ENCODE results near the gene ALDH1A3. TPM values are rescaled to one million over a fixed set of nuclear protein-coding genes. Genes with fewer than 3 reads are reported as not detected.

Gene ALDH1A3
- total and polyA plus RNA-seq, 4 donors: 0.79 to 8.4 (median 1.4) TPM

DNA sequence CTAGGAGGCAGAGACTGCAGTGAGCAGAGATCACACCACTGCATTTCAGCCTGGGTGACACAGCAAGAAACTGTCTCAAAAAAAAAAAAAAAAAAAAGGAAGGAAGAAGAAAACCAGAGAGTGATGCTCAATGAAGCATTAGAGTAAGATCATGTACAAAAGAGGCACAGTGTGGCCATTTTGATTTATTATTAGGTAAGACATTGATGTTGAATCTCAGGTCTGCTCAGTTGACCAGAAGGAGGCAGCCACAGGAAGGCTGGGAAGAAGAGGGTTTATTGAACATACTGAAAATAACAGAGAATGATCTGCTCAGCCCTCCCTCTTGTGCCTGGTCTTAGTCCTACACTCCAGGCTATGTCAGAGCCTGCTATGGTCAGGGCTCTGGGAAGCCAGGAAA lies 55.1 kb downstream of the ALDH1A3 start:
- TF ChIP-seq NR2F2 (IDR thresholded peaks at IDR 0.05) (no peak), EGR1 (IDR thresholded peaks at IDR 0.05; ENCODE audit: low read depth in 2 of 2) (no peak), SP1 (IDR thresholded peaks at IDR 0.05) (no peak), RAD21 (IDR thresholded peaks at IDR 0.05) (no peak), TAF1 (conservative IDR thresholded peaks at IDR 0.05) (no peak), YY1 (IDR thresholded peaks at IDR 0.05) (no peak), GABPA (IDR thresholded peaks at IDR 0.05 in 1 of 2, conservative IDR thresholded peaks at IDR 0.05 in 1 of 2) (no peak), RXRA (IDR thresholded peaks at IDR 0.05) (no peak), HNF4A (conservative IDR thresholded peaks at IDR 0.05) (no peak), JUND (IDR thresholded peaks at IDR 0.05) (no peak), HNF4G (IDR thresholded peaks at IDR 0.05) (no peak)
- TF ChIP-seq, protein P1, sequence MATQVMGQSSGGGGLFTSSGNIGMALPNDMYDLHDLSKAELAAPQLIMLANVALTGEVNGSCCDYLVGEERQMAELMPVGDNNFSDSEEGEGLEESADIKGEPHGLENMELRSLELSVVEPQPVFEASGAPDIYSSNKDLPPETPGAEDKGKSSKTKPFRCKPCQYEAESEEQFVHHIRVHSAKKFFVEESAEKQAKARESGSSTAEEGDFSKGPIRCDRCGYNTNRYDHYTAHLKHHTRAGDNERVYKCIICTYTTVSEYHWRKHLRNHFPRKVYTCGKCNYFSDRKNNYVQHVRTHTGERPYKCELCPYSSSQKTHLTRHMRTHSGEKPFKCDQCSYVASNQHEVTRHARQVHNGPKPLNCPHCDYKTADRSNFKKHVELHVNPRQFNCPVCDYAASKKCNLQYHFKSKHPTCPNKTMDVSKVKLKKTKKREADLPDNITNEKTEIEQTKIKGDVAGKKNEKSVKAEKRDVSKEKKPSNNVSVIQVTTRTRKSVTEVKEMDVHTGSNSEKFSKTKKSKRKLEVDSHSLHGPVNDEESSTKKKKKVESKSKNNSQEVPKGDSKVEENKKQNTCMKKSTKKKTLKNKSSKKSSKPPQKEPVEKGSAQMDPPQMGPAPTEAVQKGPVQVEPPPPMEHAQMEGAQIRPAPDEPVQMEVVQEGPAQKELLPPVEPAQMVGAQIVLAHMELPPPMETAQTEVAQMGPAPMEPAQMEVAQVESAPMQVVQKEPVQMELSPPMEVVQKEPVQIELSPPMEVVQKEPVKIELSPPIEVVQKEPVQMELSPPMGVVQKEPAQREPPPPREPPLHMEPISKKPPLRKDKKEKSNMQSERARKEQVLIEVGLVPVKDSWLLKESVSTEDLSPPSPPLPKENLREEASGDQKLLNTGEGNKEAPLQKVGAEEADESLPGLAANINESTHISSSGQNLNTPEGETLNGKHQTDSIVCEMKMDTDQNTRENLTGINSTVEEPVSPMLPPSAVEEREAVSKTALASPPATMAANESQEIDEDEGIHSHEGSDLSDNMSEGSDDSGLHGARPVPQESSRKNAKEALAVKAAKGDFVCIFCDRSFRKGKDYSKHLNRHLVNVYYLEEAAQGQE (IDR thresholded peaks at IDR 0.05): no peak
- TF ChIP-seq, protein P2, sequence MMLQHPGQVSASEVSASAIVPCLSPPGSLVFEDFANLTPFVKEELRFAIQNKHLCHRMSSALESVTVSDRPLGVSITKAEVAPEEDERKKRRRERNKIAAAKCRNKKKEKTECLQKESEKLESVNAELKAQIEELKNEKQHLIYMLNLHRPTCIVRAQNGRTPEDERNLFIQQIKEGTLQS (IDR thresholded peaks at IDR 0.05): no peak
- TF ChIP-seq, protein P3, sequence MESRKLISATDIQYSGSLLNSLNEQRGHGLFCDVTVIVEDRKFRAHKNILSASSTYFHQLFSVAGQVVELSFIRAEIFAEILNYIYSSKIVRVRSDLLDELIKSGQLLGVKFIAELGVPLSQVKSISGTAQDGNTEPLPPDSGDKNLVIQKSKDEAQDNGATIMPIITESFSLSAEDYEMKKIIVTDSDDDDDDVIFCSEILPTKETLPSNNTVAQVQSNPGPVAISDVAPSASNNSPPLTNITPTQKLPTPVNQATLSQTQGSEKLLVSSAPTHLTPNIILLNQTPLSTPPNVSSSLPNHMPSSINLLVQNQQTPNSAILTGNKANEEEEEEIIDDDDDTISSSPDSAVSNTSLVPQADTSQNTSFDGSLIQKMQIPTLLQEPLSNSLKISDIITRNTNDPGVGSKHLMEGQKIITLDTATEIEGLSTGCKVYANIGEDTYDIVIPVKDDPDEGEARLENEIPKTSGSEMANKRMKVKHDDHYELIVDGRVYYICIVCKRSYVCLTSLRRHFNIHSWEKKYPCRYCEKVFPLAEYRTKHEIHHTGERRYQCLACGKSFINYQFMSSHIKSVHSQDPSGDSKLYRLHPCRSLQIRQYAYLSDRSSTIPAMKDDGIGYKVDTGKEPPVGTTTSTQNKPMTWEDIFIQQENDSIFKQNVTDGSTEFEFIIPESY (IDR thresholded peaks at IDR 0.05): no peak
- TF ChIP-seq, protein P4, sequence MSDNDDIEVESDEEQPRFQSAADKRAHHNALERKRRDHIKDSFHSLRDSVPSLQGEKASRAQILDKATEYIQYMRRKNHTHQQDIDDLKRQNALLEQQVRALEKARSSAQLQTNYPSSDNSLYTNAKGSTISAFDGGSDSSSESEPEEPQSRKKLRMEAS (IDR thresholded peaks at IDR 0.05): no peak
- H3K27ac ChIP-seq (ENCODE audit: low read depth in 1 of 2, low read length in 2 of 2): no peak overlapping the region

DNA sequence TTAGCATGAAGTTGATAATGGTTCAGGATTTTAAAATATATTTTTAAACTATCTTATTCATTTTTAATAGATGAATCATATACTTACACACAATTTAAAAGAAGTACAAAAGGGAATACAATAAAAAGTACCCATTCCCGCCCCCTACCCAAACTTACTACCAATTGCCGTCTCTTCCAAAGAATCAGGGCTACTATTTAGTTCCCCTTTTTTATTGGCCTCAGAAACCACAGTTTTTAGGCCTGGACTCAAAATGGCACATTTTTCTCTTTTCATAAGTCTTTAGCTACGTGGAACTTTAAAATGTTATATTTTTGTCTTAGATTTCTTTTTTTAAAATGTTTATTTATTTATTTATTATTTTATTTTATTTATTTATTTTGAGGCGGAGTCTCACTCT lies 57.5 kb downstream of the ALDH1A3 start:
- no peak for DNase-seq (ENCODE audit: low spot score)
- Histone ChIP-seq H3K36me3 (ENCODE audit: control insufficient read depth in 4 of 4, insufficient read depth in 3 of 4, low read depth in 1 of 4, low read length in 3 of 4) (no peaks in the 10 kb centered on the region), H3K4me1 (ENCODE audit: control insufficient read depth in 4 of 4, insufficient read depth in 4 of 4, low read length in 3 of 4) (no peaks in the 10 kb centered on the region), H3K9me3 (ENCODE audit: control insufficient read depth in 4 of 4, low read length in 3 of 4) (no peaks in the 10 kb centered on the region), H3K9ac (ENCODE audit: low read depth in 1 of 2, low read length in 2 of 2) (no peak overlapping the region), H3K27me3 (ENCODE audit: control insufficient read depth in 4 of 4, insufficient read depth in 4 of 4, low read length in 3 of 4) (peaks cover 0 to 3% (median 0%) of the 10 kb centered on the region in 4 donors), H3K27ac (ENCODE audit: low read depth in 1 of 2, low read length in 2 of 2) (no peak overlapping the region), H3K4me3 (ENCODE audit: low read depth in 1 of 3, low read length in 3 of 3) (no peak overlapping the region)
- WGBS: 86% methylated on average over 4 of the region's 4 CpGs
- TF ChIP-seq NR2F2 (IDR thresholded peaks at IDR 0.05): no peak
- TF ChIP-seq EGR1 (IDR thresholded peaks at IDR 0.05; ENCODE audit: low read depth in 2 of 2): no peak
- no peak for TF ChIP-seq FOXA2 (IDR thresholded peaks at IDR 0.05)
- TF ChIP-seq, protein P3 (IDR thresholded peaks at IDR 0.05): no peak
- TF ChIP-seq HNF4G (IDR thresholded peaks at IDR 0.05): no peak
- TF ChIP-seq, protein P1 (IDR thresholded peaks at IDR 0.05): no peak
- no peak for TF ChIP-seq RXRA (IDR thresholded peaks at IDR 0.05)
- TF ChIP-seq, protein P4 (IDR thresholded peaks at IDR 0.05): no peak
- no peak for TF ChIP-seq JUND (IDR thresholded peaks at IDR 0.05)
- no peak for TF ChIP-seq SP1 (IDR thresholded peaks at IDR 0.05)
- TF ChIP-seq, protein P5, sequence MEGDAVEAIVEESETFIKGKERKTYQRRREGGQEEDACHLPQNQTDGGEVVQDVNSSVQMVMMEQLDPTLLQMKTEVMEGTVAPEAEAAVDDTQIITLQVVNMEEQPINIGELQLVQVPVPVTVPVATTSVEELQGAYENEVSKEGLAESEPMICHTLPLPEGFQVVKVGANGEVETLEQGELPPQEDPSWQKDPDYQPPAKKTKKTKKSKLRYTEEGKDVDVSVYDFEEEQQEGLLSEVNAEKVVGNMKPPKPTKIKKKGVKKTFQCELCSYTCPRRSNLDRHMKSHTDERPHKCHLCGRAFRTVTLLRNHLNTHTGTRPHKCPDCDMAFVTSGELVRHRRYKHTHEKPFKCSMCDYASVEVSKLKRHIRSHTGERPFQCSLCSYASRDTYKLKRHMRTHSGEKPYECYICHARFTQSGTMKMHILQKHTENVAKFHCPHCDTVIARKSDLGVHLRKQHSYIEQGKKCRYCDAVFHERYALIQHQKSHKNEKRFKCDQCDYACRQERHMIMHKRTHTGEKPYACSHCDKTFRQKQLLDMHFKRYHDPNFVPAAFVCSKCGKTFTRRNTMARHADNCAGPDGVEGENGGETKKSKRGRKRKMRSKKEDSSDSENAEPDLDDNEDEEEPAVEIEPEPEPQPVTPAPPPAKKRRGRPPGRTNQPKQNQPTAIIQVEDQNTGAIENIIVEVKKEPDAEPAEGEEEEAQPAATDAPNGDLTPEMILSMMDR (IDR thresholded peaks at IDR 0.05; ENCODE audit: low read depth, low read length, missing input control): no peak
- no peak for TF ChIP-seq YY1 (IDR thresholded peaks at IDR 0.05)
- TF ChIP-seq FOXA1 (IDR thresholded peaks at IDR 0.05): no peak
- TF ChIP-seq TAF1 (conservative IDR thresholded peaks at IDR 0.05): no peak

More for the DNA sequence above, 55.1 kb downstream of the ALDH1A3 start:
- DNase-seq (ENCODE audit: low spot score): no peak
- no peak overlapping the region for H3K9ac ChIP-seq (ENCODE audit: low read depth in 1 of 2, low read length in 2 of 2)
- no peaks in the 10 kb centered on the region for H3K9me3 ChIP-seq (ENCODE audit: control insufficient read depth in 4 of 4, low read length in 3 of 4)
- peaks cover 0 to 3% (median 0%) of the 10 kb centered on the region in 4 donors for H3K27me3 ChIP-seq (ENCODE audit: control insufficient read depth in 4 of 4, insufficient read depth in 4 of 4, low read length in 3 of 4)
- no peaks in the 10 kb centered on the region for H3K4me1 ChIP-seq (ENCODE audit: control insufficient read depth in 4 of 4, insufficient read depth in 4 of 4, low read length in 3 of 4)
- no peak overlapping the region for H3K4me3 ChIP-seq (ENCODE audit: low read depth in 1 of 3, low read length in 3 of 3)
- H3K36me3 ChIP-seq (ENCODE audit: control insufficient read depth in 4 of 4, insufficient read depth in 3 of 4, low read depth in 1 of 4, low read length in 3 of 4): no peaks in the 10 kb centered on the region
